CD4-positive, alpha-beta T cell treated with Interleukin-15 for 4 hours (primary cell): ENCODE results near the gene ALDH1A3.
A peak's percentile ranks its signal among the peaks of the same experiment; 100 is the strongest.
"Not testable (repeated sequence)": the region's sequence is repeated elsewhere in the genome, so short reads cannot be mapped to it uniquely, and the experiment has no call there.

Source experiments
- DNase-seq: peaks from one replicate; pipeline ENCODE4 v3.0.0-alpha.2; 2020; ENCODE audit warnings: low spot score

The ALDH1A3 gene

GRCh38 chr15:100879464-100880138, at the start of gene ALDH1A3:
Gene ALDH1A3, plus strand, starts transcription at chr15:100879831. Its CDS starts 77 bp downstream, at chr15:100879908.
- DNase-seq: no peak

- DNase-seq: no peak
Measured at GRCh38 chr15:100831467-100831866, 48.2 kb upstream of the ALDH1A3 start.

GRCh38 chr15:100832149-100832942, 47.3 kb upstream of the ALDH1A3 start:
- DNase-seq: no peak

- DNase-seq: no peak
Measured at GRCh38 chr15:100833417-100834389, 45.9 kb upstream of the ALDH1A3 start.

GRCh38 chr15:100834731-100835130, 44.9 kb upstream of the ALDH1A3 start:
- DNase-seq: no peak

GRCh38 chr15:100835636-100836035, 44.0 kb upstream of the ALDH1A3 start:
- no peak for DNase-seq

GRCh38 chr15:100836501-100836900, 43.1 kb upstream of the ALDH1A3 start:
- no peak for DNase-seq

GRCh38 chr15:100841426-100841825, 38.2 kb upstream of the ALDH1A3 start:
- no peak for DNase-seq

- no peak for DNase-seq
Measured at GRCh38 chr15:100842756-100843730, 36.6 kb upstream of the ALDH1A3 start.

- DNase-seq: no peak
Measured at GRCh38 chr15:100844167-100844566, 35.5 kb upstream of the ALDH1A3 start.

- DNase-seq: no peak
Measured at GRCh38 chr15:100844778-100845177, 34.9 kb upstream of the ALDH1A3 start.

- DNase-seq: no peak
Measured at GRCh38 chr15:100847194-100847593, 32.4 kb upstream of the ALDH1A3 start.

- peak; percentile 24 for DNase-seq
Measured at GRCh38 chr15:100849021-100849854, 30.4 kb upstream of the ALDH1A3 start.

GRCh38 chr15:100849855-100850218, 29.8 kb upstream of the ALDH1A3 start:
- no peak for DNase-seq

GRCh38 chr15:100851428-100852015, 28.1 kb upstream of the ALDH1A3 start:
- not testable (repeated sequence) for DNase-seq

- no peak for DNase-seq
Measured at GRCh38 chr15:100852630-100853029, 27.0 kb upstream of the ALDH1A3 start.

- no peak for DNase-seq
Measured at GRCh38 chr15:100853676-100854440, 25.8 kb upstream of the ALDH1A3 start.

GRCh38 chr15:100856867-100857266, 22.8 kb upstream of the ALDH1A3 start:
- no peak for DNase-seq

GRCh38 chr15:100858294-100858693, 21.3 kb upstream of the ALDH1A3 start:
- no peak for DNase-seq
